GM18868 (cell line): ENCODE measurements around the gene PIK3CB.

Experiments used
- ATAC-seq: cut with Tn5 transposase; IDR thresholded peaks from one replicate; pipeline ENCODE4 v1.9.1; 2021; ENCODE audit warnings: mild to moderate bottlenecking, moderate library complexity; ENCODE audit not compliant: unreplicated experiment

The PIK3CB gene

GRCh38 chr3:138768125-138768524 lies 66.6 kb downstream of the PIK3CB start:
- no peak for ATAC-seq

GRCh38 chr3:138767498-138768104 lies 67.1 kb downstream of the PIK3CB start:
- no peak for ATAC-seq

- no peak for ATAC-seq
Measured at GRCh38 chr3:138761002-138761401, 73.7 kb downstream of the PIK3CB start.

GRCh38 chr3:138748190-138748589 lies 86.5 kb downstream of the PIK3CB start:
- no peak for ATAC-seq

GRCh38 chr3:138747225-138747624 lies 87.5 kb downstream of the PIK3CB start:
- no peak for ATAC-seq

GRCh38 chr3:138740072-138740471 lies 94.7 kb downstream of the PIK3CB start:
- ATAC-seq = no peak

DNA sequence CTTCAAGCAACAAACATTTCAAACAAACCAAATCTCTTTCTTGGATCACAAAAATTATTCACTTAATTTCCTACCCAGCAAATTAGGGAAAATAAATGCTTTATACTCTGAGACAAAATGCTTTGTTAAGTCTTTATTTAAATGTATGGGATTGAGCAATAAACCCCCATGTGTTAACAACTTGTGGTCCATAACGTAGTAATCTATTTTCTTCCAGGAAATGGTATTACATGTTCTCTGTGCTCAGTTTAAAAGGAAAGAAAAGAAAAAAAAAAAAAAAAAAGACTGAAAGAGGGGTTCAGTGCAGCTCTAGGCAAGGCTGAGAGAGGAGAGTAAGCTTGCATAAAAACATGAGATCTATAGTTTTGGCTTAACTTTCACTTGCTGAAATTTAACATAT lies 102.3 kb downstream of the PIK3CB start:
- no peak for ATAC-seq

DNA sequence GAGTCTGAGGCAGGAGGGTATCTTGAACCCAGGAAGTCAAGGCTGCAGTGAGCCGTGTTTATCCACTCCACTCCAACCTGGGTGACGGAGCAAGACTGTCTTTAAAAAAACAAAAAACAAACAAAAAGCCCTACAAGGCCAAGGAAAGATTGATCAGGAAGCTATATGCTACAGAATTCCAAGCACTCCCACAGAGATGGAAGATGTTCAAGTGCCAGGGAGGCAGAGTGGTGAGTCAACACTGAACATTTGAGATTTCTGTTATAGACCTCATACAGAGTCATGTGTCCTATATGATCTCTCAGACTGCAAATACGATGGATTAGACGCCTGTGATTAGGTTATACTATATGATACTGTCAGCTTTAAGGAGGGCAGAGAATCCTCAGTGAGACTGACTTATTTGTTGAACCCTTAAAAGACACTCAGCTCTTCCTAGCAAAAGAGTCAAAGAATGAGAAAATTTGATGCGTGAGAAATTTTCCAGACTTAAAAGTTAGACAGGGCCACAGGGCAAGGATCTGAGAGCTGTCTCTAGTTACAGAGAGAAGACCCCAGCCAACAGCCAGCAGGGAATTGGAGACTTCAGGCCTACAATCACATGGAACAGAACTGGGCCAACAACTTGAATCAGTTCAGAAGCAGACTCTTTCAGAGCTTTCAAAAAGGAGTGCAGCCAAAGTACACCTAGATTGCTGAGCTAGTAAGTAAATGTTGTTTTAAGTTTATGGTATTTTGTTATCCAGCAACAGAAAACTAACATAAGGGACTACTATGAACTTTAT lies 107.6 kb downstream of the PIK3CB start:
- no peak for ATAC-seq

DNA sequence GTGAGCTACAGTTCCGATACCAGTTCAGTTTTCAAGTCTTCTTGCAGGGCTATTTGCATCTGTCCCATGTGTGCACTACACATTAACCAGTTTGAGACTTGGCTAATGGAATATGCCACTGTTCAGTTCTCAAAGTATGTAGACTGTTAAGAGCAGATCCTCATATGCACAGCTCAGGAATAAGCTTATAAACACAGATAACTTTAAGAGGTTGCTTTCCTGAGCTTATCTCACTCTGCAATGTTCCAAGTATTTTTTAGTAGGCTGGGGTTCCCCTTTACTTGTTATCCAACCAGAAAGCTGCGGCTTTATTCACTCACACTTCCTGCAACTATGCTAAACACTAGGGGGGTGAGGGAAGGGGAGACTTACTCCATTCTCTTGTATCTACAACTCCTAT lies 108.7 kb downstream of the PIK3CB start:
- ATAC-seq = peak; percentile 63

GRCh38 chr3:138725116-138725515 lies 109.6 kb downstream of the PIK3CB start:
- ATAC-seq = no peak

GRCh38 chr3:138724443-138724842 lies 110.3 kb downstream of the PIK3CB start:
- ATAC-seq = no peak

DNA sequence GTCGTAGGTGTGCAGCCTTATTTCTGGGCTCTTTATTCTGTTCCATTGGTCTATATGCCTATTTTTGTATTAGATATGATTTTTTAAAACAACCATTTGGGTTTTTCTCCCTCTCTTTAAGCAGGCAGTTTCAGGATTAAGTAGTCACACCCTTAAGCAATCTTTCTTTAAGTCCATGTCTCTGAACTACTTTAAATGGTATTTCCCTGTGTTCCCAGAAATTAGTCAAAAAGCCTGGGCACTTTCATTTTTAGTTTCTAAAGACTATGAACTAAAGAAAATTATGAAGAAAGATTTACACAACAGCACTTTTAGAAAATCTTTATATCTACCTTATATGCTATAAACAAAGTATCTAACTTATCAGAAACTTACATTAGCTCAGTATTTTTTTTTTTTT lies 115.9 kb downstream of the PIK3CB start:
- ATAC-seq = no peak

DNA sequence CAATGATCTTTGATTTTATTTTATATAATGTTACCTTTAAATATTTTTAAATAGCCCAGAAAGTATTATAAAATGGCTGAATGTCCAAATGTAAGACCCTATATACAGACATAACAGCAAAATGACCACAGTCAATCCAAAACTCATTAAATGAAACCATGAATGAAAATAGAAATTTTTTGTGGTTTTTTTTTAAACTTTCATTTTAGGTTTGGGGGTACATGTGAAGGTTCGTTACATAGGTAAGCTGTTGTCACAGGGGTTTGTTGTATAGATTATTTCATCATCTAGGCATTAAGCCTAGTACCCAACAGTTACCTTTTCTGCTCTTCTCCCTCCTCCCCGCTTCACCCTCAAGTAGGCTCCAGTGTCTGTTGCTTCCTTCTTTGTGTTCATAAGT lies 117.4 kb downstream of the PIK3CB start:
- no peak for ATAC-seq

- no peak for ATAC-seq
Measured at GRCh38 chr3:138712086-138712485, 122.6 kb downstream of the PIK3CB start.

GRCh38 chr3:138705675-138706074 lies 129.1 kb downstream of the PIK3CB start:
- no peak for ATAC-seq

GRCh38 chr3:138696666-138697370 lies 137.9 kb downstream of the PIK3CB start:
- no peak for ATAC-seq

- ATAC-seq = no peak
Measured at GRCh38 chr3:138694287-138695007, 140.3 kb downstream of the PIK3CB start.

DNA sequence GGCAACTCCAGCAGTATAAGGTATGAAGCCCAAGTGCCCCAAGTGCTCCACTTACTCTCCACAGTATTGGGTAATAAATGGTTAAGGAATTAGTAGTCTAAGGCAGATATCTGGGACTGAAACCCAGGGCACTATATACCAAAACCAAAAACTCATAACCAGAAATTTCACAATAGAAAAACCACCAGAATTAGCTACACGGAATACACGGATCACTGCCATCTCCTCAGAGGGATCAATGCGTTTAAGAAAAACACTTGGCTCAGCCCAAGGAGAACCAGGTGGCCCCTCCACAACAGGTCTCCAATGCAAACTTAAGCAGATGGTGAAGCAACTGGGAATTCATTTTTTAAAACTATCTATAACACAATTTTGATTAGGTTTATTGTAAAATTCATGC lies 142.6 kb downstream of the PIK3CB start:
- no peak for ATAC-seq

DNA sequence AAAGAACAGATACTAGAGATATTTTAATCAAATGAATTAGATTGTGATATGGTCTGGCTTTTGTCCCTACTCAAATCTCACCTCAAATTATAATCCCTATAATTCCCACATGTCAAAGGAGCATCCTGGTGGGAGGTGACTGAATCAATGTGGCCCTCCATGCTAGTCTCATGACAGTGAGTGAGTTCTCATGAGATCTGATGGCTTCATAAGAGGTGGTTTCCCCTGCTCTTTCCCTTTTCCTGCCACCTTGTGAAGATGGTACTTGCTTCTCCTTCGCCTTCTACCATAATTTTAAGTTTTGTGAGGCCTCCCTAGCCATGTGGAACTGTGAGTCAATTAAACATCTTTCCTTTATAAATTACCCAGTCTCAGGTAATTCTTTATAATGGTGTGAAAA lies 143.4 kb downstream of the PIK3CB start:
- no peak for ATAC-seq

- no peak for ATAC-seq
Measured at GRCh38 chr3:138690036-138690435, 144.7 kb downstream of the PIK3CB start.

DNA sequence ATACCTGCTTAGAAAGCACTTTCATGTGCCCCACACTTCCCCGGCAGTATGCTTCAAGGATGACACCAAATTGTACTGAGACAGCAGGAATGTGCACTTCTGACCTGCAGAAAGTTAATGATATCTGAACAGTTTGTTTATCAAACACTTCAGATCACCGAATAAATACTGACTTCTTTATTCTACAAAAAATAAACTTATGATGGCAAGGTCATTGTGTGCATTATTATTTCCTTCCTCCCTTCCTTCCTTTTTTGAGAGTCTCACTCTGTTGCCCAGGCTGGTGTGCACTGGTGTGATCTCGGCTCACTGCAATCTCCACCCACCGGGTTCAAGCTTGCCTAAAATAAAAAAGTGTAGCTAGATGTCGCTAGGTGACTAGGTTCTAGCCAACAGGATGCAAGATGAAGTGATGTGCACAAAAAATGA lies 145.8 kb downstream of the PIK3CB start:
- ATAC-seq = no peak
